Measurements from ENCODE around the gene GORAB. TPM values are rescaled to one million over a fixed set of nuclear protein-coding genes. Genes with fewer than 3 reads are reported as not detected.

GORAB gene
- total RNA-seq, 6 experiments from 2014 or later, result 4.3 to 9.8 (median 6.7) TPM

DNA sequence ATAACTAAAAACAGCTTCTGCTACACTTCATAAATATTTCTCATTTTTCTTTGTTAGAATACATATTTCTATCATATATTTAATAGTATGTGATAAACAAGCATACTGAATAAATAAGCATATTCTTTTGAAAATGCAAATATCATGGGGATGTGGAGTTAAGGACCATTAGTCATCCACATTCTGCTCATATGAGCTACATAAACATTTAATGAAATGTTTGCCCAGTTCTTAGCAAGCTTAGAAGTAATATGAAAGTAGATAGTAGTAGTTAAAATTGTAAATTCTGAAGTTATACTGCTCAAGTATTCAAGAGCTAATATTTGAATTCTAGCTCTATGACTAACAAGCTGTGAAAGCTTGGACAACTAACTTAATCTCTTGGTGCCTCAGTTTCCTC is 10.1 kb upstream of the GORAB start:
- Histone ChIP-seq H3K4me1 (no peaks in the 10 kb centered on the region), H3K27me3 (no peaks in the 10 kb centered on the region), H3K9me3 (no peaks in the 10 kb centered on the region), H3K36me3 (no peaks in the 10 kb centered on the region), H3K4me3 (no peak overlapping the region), H3K27ac (no peak overlapping the region)
- TF ChIP-seq, protein P1, sequence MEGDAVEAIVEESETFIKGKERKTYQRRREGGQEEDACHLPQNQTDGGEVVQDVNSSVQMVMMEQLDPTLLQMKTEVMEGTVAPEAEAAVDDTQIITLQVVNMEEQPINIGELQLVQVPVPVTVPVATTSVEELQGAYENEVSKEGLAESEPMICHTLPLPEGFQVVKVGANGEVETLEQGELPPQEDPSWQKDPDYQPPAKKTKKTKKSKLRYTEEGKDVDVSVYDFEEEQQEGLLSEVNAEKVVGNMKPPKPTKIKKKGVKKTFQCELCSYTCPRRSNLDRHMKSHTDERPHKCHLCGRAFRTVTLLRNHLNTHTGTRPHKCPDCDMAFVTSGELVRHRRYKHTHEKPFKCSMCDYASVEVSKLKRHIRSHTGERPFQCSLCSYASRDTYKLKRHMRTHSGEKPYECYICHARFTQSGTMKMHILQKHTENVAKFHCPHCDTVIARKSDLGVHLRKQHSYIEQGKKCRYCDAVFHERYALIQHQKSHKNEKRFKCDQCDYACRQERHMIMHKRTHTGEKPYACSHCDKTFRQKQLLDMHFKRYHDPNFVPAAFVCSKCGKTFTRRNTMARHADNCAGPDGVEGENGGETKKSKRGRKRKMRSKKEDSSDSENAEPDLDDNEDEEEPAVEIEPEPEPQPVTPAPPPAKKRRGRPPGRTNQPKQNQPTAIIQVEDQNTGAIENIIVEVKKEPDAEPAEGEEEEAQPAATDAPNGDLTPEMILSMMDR (IDR thresholded peaks at IDR 0.05), result no peak
- TF ChIP-seq POLR2A (IDR thresholded peaks at IDR 0.05), result no peak
- no peak for DNase-seq
- intact Hi-C loops (cut with DNase I), result no loop called here
- no peak for ATAC-seq

DNA sequence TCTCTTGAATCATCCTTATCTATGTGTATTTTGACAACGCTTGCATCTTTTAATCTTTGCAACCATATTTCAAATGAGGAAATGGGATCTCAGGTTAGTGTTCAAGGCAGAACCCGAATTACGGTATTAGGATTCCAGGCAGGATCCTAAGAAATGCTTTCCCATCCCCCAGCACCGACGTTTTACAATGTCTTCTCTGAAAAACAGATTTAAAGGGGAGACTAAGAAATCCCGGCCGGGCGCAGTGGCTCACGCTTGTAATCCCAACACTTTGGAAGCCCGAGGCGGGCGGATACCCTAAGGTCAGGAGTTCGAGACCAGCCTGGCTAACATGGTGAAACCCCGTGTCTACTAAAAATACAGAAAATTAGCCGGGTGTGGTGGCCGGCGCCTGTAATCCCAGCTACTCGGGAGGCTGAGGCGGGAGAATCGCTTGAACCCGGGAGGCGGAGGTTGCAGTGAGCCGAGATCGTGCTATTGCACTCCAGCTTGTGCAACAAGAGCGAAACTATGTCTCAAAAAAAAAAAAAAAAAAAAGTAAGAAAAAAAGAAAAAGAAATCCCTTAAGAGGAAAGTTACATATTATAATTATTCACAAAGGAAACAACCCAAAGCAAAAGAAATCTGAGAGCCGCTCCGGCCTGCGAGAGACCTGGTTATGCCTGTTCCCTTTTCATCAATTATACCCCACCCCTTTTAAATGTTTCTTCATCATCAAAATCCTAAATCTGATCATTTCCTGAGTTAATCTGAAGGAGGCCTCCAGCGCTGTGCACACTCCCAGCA is 801 bp upstream of the GORAB start:
- ATAC-seq (peak in 1 of 4 donors; percentile 15), DNase-seq (no peak)
- 20% methylated on average over 28 of the region's 29 CpGs for WGBS (ENCODE audit: insufficient coverage, low coverage, low lambda C conversion rate, missing lambda C conversion rate)
- no peaks in the 10 kb centered on the region for H3K36me3 ChIP-seq
- intact Hi-C loops (cut with DNase I), result no loop called here
- peaks cover 0 to 17% (median 3%) of the 10 kb centered on the region in 4 donors for H3K4me1 ChIP-seq
- no peak for TF ChIP-seq POLR2A (IDR thresholded peaks at IDR 0.05)
- TF ChIP-seq, protein P1 (IDR thresholded peaks at IDR 0.05), result no peak
- H3K4me3 ChIP-seq, result peak overlapping the region; percentile 64 to 84 (median 65)
- H3K27me3 ChIP-seq, result no peaks in the 10 kb centered on the region
- no peaks in the 10 kb centered on the region for H3K9me3 ChIP-seq
- H3K27ac ChIP-seq, result peak overlapping the region; percentile 81 to 92 (median 83)

DNA sequence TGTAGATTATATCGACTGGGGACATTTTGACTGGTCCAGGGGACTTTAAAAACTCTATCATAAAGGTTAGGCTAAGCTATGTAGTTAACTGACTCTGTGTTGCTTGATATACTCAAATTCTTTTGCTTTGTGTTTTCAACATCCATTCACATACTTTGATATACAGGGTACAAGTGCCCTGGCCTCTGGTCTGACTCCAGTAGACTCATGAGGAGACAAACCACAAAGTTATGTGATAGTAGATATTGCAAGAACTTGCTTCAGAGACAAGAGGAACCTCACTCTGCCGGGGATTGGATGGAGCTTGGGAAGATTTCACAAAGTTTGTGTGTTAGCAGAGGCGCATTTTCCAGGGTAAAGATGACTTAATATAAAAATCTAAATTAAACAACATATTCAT is 1.3 kb downstream of the GORAB start:
- H3K36me3 ChIP-seq, result no peaks in the 10 kb centered on the region
- 72% methylated on average over 3 of the region's 3 CpGs for WGBS (ENCODE audit: insufficient coverage, low coverage, low lambda C conversion rate, missing lambda C conversion rate)
- no peak overlapping the region for H3K27ac ChIP-seq
- H3K4me1 ChIP-seq, result peaks cover 0 to 37% (median 8%) of the 10 kb centered on the region in 4 donors
- H3K27me3 ChIP-seq, result no peaks in the 10 kb centered on the region
- intact Hi-C loops (cut with DNase I), result no loop called here
- no peak for ATAC-seq
- no peak for TF ChIP-seq POLR2A (IDR thresholded peaks at IDR 0.05)
- TF ChIP-seq, protein P1 (IDR thresholded peaks at IDR 0.05), result no peak
- no peaks in the 10 kb centered on the region for H3K9me3 ChIP-seq
- H3K4me3 ChIP-seq, result peak overlapping the region in 1 of 3 donors; percentile 64
- DNase-seq, result no peak

DNA sequence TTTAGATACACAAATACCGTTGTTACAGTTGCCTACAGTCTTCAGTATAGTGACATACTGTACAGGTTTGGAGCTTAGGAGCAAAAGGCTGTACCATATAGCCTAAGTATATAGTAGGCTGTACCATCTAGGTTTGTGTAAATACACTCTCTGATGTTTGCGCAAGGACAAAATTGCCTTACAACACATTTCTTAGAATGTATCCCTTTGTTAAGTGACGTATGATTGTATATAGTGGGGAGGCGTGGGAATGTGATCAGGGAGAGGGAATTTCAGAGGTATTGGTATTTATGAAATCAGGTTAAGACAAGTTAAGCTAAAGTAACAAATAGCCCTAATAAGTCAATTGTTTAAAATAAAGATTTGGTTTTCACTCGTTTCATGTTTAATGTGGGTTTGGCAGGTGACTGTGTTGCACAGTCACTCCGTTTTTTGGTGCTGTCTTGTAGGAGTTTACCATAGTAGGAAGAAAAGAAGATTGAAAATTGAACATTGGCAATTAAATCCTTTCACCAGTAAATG is 2.7 kb downstream of the GORAB start:
- ATAC-seq (no peak), DNase-seq (no peak)
- peaks cover 0 to 47% (median 13%) of the 10 kb centered on the region in 4 donors for H3K4me1 ChIP-seq
- 89% methylated on average over 6 of the region's 6 CpGs for WGBS (ENCODE audit: insufficient coverage, low coverage, low lambda C conversion rate, missing lambda C conversion rate)
- no peaks in the 10 kb centered on the region for H3K36me3 ChIP-seq
- H3K4me3 ChIP-seq, result no peak overlapping the region
- intact Hi-C loops (cut with DNase I), result no loop called here
- no peaks in the 10 kb centered on the region for H3K9me3 ChIP-seq
- TF ChIP-seq, protein P1 (IDR thresholded peaks at IDR 0.05), result no peak
- no peak for TF ChIP-seq POLR2A (IDR thresholded peaks at IDR 0.05)
- H3K27ac ChIP-seq, result no peak overlapping the region
- H3K27me3 ChIP-seq, result no peaks in the 10 kb centered on the region
